NK-92 (cell line): Measurements from ENCODE around the gene NCAPH2.
"Not testable (repeated sequence)": the region's sequence is repeated elsewhere in the genome, so short reads cannot be mapped to it uniquely, and the experiment has no call there.

Experiments used
- DNase-seq: peaks from one replicate; lab custom pipeline; 2025; ENCODE audit not compliant: unreplicated experiment; lab: John Stamatoyannopoulos, UW

The NCAPH2 gene

GRCh38 chr22:50528682-50529415 lies 20.8 kb downstream of the NCAPH2 start:
- no peak for DNase-seq

- DNase-seq, result no peak
Observed at GRCh38 chr22:50529416-50529896, 21.4 kb downstream of the NCAPH2 start.

GRCh38 chr22:50529897-50530579 lies 22.0 kb downstream of the NCAPH2 start, which contains the start of gene TYMP:
Gene TYMP (minus strand): TSS chr22:50530012. CDS start chr22:50529709, 303 bp downstream.
- DNase-seq, result no peak

GRCh38 chr22:50530580-50530876 lies 22.5 kb downstream of the NCAPH2 start:
- DNase-seq, result no peak

- no peak for DNase-seq
Observed at GRCh38 chr22:50530877-50531545, 23.0 kb downstream of the NCAPH2 start.

- DNase-seq, result no peak
Observed at GRCh38 chr22:50531546-50531961, 23.5 kb downstream of the NCAPH2 start.

GRCh38 chr22:50531962-50532674 lies 24.1 kb downstream of the NCAPH2 start:
- DNase-seq, result no peak

- DNase-seq, result no peak
Observed at GRCh38 chr22:50532824-50533796, 25.1 kb downstream of the NCAPH2 start.

GRCh38 chr22:50533856-50534711 lies 26.1 kb downstream of the NCAPH2 start:
- DNase-seq, result not testable (repeated sequence)

GRCh38 chr22:50535113-50535512 lies 27.1 kb downstream of the NCAPH2 start:
- no peak for DNase-seq

GRCh38 chr22:50536226-50536625 lies 28.2 kb downstream of the NCAPH2 start:
- no peak for DNase-seq

GRCh38 chr22:50537765-50538164 lies 29.7 kb downstream of the NCAPH2 start:
- DNase-seq, result no peak

- no peak for DNase-seq
Observed at GRCh38 chr22:50540381-50540780, 32.4 kb downstream of the NCAPH2 start.

GRCh38 chr22:50541667-50542026 lies 33.6 kb downstream of the NCAPH2 start:
- DNase-seq, result not testable (repeated sequence)

- no peak for DNase-seq
Observed at GRCh38 chr22:50542416-50542927, 34.4 kb downstream of the NCAPH2 start.

GRCh38 chr22:50544078-50544745 lies 36.2 kb downstream of the NCAPH2 start:
- no peak for DNase-seq

- no peak for DNase-seq
Observed at GRCh38 chr22:50544746-50545253, 36.8 kb downstream of the NCAPH2 start.
